HCT116 (cell line): Measurements from ENCODE around the gene EIPR1. TPM values are rescaled to one million over a fixed set of nuclear protein-coding genes. Genes with fewer than 3 reads are reported as not detected.

Experiments
- ATAC-seq: fragments of 200-7000 bp; cut with Tn5 transposase; 2 replicates; pipeline ENCODE4 v1.9.1; 2020; ENCODE audit warnings: mild to moderate bottlenecking, moderate library complexity
- BruUV-seq: library from RNA; stranded (reverse); fragments of 400-500 nt; replicated peaks from 2 replicates; lab custom pipeline; 2021; lab: Mats Ljungman, UMichigan
- CTCF ChIA-PET: fragments of 300-600 bp; sonication (Branson Sonifier 250); formaldehyde crosslinking; loops from one replicate; lab custom pipeline; 2021; ENCODE audit warnings: antibody characterized with exemption; lab: Charles Lee
- POLR2A ChIA-PET: fragments of 300-600, 350-600 bp; sonication (Branson Sonifier 250); formaldehyde crosslinking; loops from one replicate; lab custom pipeline; 2021; ENCODE audit warnings: antibody characterized with exemption; lab: Charles Lee
- RAD21 ChIA-PET, 2 experiments: fragments of 300-600 bp; sonication (Branson Sonifier 250); formaldehyde crosslinking; loops; one replicate each; lab custom pipeline; 2023; ENCODE audit warnings: low total read pairs in 2 of 2; ENCODE audit not compliant: uncharacterized antibody in 2 of 2, unreplicated experiment in 2 of 2, low non-redundant PET in 1 of 2; lab: Charles Lee
- DNase-seq: peaks from one replicate; pipeline ENCODE4 v3.0.0-alpha.2; 2010; ENCODE audit warnings: low read depth, low spot score
- H2AFZ ChIP-seq: fragments of 200-600 bp; shearing (Covaris generic), sonication (generic); 2 replicates; pipeline ENCODE4 v1.6.1; 2017; ENCODE audit warnings: low read depth, mixed run types, mixed read lengths, antibody characterized with exemption, low read length; ENCODE audit not compliant: poor library complexity, severe bottlenecking
- H3K27ac ChIP-seq: 2 replicates; pipeline ENCODE4 v1.5.1; 2012; ENCODE audit warnings: low read depth, low read length
- H3K27me3 ChIP-seq: fragments of 200-600 bp; sonication (generic); 2 replicates; pipeline ENCODE4 v1.6.1; 2016; ENCODE audit warnings: mixed run types, low read length, mixed read lengths; ENCODE audit not compliant: insufficient read depth
- H3K36me3 ChIP-seq, 2 experiments: fragments of 200-500 bp in 1 of 2; fragments of 200-600 bp in 1 of 2; sonication (Bioruptor generic) in 1 of 2; sonication (generic) in 1 of 2; 2 replicates each; pipeline versions ENCODE4 v1.5.1 to v1.6.1; 2014 to 2016; ENCODE audit warnings: low read length in 2 of 2, inconsistent platforms in 1 of 2, mixed read lengths in 1 of 2, mixed run types in 1 of 2; ENCODE audit not compliant: insufficient read depth in 2 of 2, control insufficient read depth in 1 of 2
- H3K4me1 ChIP-seq, 2 experiments: fragments of 200-600 bp in 1 of 2; sonication (generic) in 1 of 2; 2 replicates each; pipeline versions ENCODE4 v1.5.1 to v1.6.1; 2012 to 2017; ENCODE audit warnings: low read length in 2 of 2, inconsistent platforms in 1 of 2, mild to moderate bottlenecking in 1 of 2, mixed read lengths in 1 of 2, mixed run types in 1 of 2, moderate library complexity in 1 of 2; ENCODE audit not compliant: insufficient read depth in 2 of 2, control insufficient read depth in 1 of 2
- H3K4me2 ChIP-seq: fragments of 200-600 bp; sonication (generic); 2 replicates; pipeline ENCODE4 v1.6.1; 2017; ENCODE audit warnings: mixed run types, low read length, mixed read lengths
- H3K4me3 ChIP-seq, 2 experiments: fragments of 200-600 bp in 1 of 2; sonication (generic) in 1 of 2; replicated peaks in 1 of 2; 2 replicates each; pipeline ENCODE4 v1.5.1; 2011 to 2016; ENCODE audit warnings: low read length in 2 of 2, control low read depth in 1 of 2, low read depth in 1 of 2, mild to moderate bottlenecking in 1 of 2, mixed read lengths in 1 of 2, mixed run types in 1 of 2
- H3K79me2 ChIP-seq: fragments of 200-600 bp; sonication (generic); 2 replicates; pipeline ENCODE4 v1.6.1; 2017; ENCODE audit warnings: mild to moderate bottlenecking, mixed run types, low read length, moderate library complexity, mixed read lengths; ENCODE audit not compliant: insufficient read depth
- H3K9ac ChIP-seq: fragments of 200-600 bp; sonication (generic); 2 replicates; pipeline ENCODE4 v1.6.1; 2016; ENCODE audit warnings: low read length, mixed read lengths
- H3K9me2 ChIP-seq: fragments of 200-600 bp; sonication (generic), shearing (Covaris generic); 2 replicates; pipeline ENCODE4 v1.6.1; 2017; ENCODE audit warnings: mixed run types, mild to moderate bottlenecking, moderate library complexity; ENCODE audit not compliant: insufficient read depth
- H3K9me3 ChIP-seq, 2 experiments: fragments of 200-500 bp in 1 of 2; fragments of 200-600 bp in 1 of 2; sonication (Bioruptor generic) in 1 of 2; sonication (generic) in 1 of 2; 2 replicates each; pipeline ENCODE4 v1.6.1; 2014 to 2017; ENCODE audit warnings: low read length in 2 of 2, mixed read lengths in 2 of 2, inconsistent platforms in 1 of 2, low read depth in 1 of 2, mild to moderate bottlenecking in 1 of 2, mixed run types in 1 of 2, moderate library complexity in 1 of 2; ENCODE audit not compliant: control insufficient read depth in 1 of 2, insufficient read depth in 1 of 2
- H4K20me1 ChIP-seq: fragments of 200-600 bp; sonication (generic), shearing (Covaris generic); 2 replicates; pipeline ENCODE4 v1.6.1; 2017; ENCODE audit warnings: mixed run types, mild to moderate bottlenecking, moderate library complexity; ENCODE audit not compliant: insufficient read depth
- CBX3 ChIP-seq: IDR thresholded peaks from 2 replicates; pipeline ENCODE4 v1.6.1; 2012; ENCODE audit warnings: low read depth
- CEBPB ChIP-seq: IDR thresholded peaks from 2 replicates; pipeline ENCODE4 v1.6.1; 2012; ENCODE audit warnings: low read depth
- EGR1 ChIP-seq: IDR thresholded peaks from 2 replicates; pipeline ENCODE4 v1.6.1; 2012; ENCODE audit warnings: low read depth
- ELF1 ChIP-seq: IDR thresholded peaks from 2 replicates; pipeline ENCODE4 v1.6.1; 2012; ENCODE audit warnings: low read depth, borderline replicate concordance
- EZH2 ChIP-seq: fragments of 200-600 bp; sonication (generic); IDR thresholded peaks from 2 replicates; pipeline ENCODE4 v1.6.1; 2017; ENCODE audit warnings: antibody characterized with exemption, mixed run types
- FOSL1 ChIP-seq: IDR thresholded peaks from 2 replicates; pipeline ENCODE4 v1.6.1; 2012; ENCODE audit warnings: low read depth
- POLR2A ChIP-seq: IDR thresholded peaks from 2 replicates; pipeline ENCODE4 v1.7.0; 2011; ENCODE audit warnings: borderline replicate concordance; ENCODE audit not compliant: insufficient read depth, insufficient read length; ENCODE audit errors: extremely low read depth
- POLR2AphosphoS5 ChIP-seq: IDR thresholded peaks from 2 replicates; pipeline ENCODE4 v1.6.1; 2011; ENCODE audit warnings: mild to moderate bottlenecking, low read depth, low read length, moderate library complexity
- RAD21 ChIP-seq: IDR thresholded peaks from 2 replicates; pipeline ENCODE4 v1.6.1; 2012; ENCODE audit warnings: low read depth, mild to moderate bottlenecking
- REST ChIP-seq: IDR thresholded peaks from 2 replicates; pipeline ENCODE4 v1.6.1; 2012; ENCODE audit warnings: low read depth
- SIN3A ChIP-seq: IDR thresholded peaks from 2 replicates; pipeline ENCODE4 v1.6.1; 2012; ENCODE audit warnings: low read depth
- SP1 ChIP-seq: IDR thresholded peaks from 2 replicates; pipeline ENCODE4 v1.6.1; 2012; ENCODE audit warnings: low read depth
- SRF ChIP-seq: IDR thresholded peaks from 2 replicates; pipeline ENCODE4 v1.6.1; 2012; ENCODE audit warnings: low read depth
- TCF7L2 ChIP-seq: IDR thresholded peaks from 2 replicates; pipeline ENCODE4 v1.7.0; 2011; ENCODE audit warnings: borderline replicate concordance, inconsistent platforms; ENCODE audit not compliant: insufficient read depth, insufficient read length; ENCODE audit errors: extremely low read depth
- YY1 ChIP-seq: IDR thresholded peaks from 2 replicates; pipeline ENCODE4 v1.6.1; 2011; ENCODE audit warnings: low read length, low read depth, moderate library complexity, mild to moderate bottlenecking; ENCODE audit not compliant: insufficient replicate concordance; ENCODE audit errors: extremely low read depth
- ZBTB33 ChIP-seq: IDR thresholded peaks from 2 replicates; pipeline ENCODE4 v1.6.1; 2011; ENCODE audit warnings: mild to moderate bottlenecking, low read length, moderate library complexity; ENCODE audit not compliant: insufficient replicate concordance; ENCODE audit errors: extremely low read depth
- intact Hi-C: fragments of 100-400 bp; cut with micrococcal nuclease; formaldehyde crosslinking; loops from 2 replicates; pipeline ENCODE4 v1.10.0; 2022
- total RNA-seq: library from RNA; stranded (reverse); gene quantifications from one replicate; pipeline ENCODE4 v1.2.1, GENCODE V29; 2021; ENCODE audit not compliant: unreplicated experiment
- TF ChIP-seq, protein P1 (sequence below): IDR thresholded peaks from 2 replicates; pipeline ENCODE4 v1.6.1; 2012
- TF ChIP-seq, protein P2 (sequence below): IDR thresholded peaks from 2 replicates; pipeline ENCODE4 v1.6.1; 2012
- TF ChIP-seq, protein P3 (sequence below), 3 experiments: fragments of 200-600 bp in 1 of 3; sonication (generic) in 1 of 3; IDR thresholded peaks in 2 of 3; conservative IDR thresholded peaks in 1 of 3; 2 replicates each; pipeline ENCODE4 v1.5.1; 2012 to 2017; ENCODE audit warnings: low read depth in 2 of 3, low read length in 2 of 3, antibody characterized with exemption in 1 of 3, borderline replicate concordance in 1 of 3, control low read depth in 1 of 3, mild to moderate bottlenecking in 1 of 3, mixed read lengths in 1 of 3, mixed run types in 1 of 3, moderate library complexity in 1 of 3; ENCODE audit not compliant: insufficient read depth in 1 of 3

The EIPR1 gene
- total RNA-seq, 1 experiment from 2014 or later, result 36.9 TPM

- no peaks in the 10 kb centered on the region for H3K9me3 ChIP-seq
- H4K20me1 ChIP-seq, result no peaks in the 10 kb centered on the region
- no peaks in the 10 kb centered on the region for H3K27me3 ChIP-seq
- DNase-seq, result no peak
- CTCF ChIA-PET, result no interaction called here
- H3K4me2 ChIP-seq, result no peak overlapping the region
- no peaks in the 10 kb centered on the region for H3K36me3 ChIP-seq
- no peak overlapping the region for H3K27ac ChIP-seq
- H2AFZ ChIP-seq, result no peak overlapping the region
- intact Hi-C loops, result no loop called here
- no TSS peak for BruUV-seq
- no peak overlapping the region for H3K9ac ChIP-seq
- H3K4me3 ChIP-seq, result no peak overlapping the region
- H3K4me1 ChIP-seq, result no peaks in the 10 kb centered on the region
- TF ChIP-seq RAD21 (no peak), SP1 (no peak), EZH2 (no peak), SRF (no peak), CEBPB (no peak), POLR2A (no peak), YY1 (no peak), ELF1 (no peak), EGR1 (no peak), FOSL1 (no peak), ZBTB33 (no peak), REST (no peak), TCF7L2 (no peak), POLR2AphosphoS5 (no peak), CBX3 (no peak), SIN3A (no peak)
- TF ChIP-seq, protein P1, sequence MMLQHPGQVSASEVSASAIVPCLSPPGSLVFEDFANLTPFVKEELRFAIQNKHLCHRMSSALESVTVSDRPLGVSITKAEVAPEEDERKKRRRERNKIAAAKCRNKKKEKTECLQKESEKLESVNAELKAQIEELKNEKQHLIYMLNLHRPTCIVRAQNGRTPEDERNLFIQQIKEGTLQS, result no peak
- TF ChIP-seq, protein P2, sequence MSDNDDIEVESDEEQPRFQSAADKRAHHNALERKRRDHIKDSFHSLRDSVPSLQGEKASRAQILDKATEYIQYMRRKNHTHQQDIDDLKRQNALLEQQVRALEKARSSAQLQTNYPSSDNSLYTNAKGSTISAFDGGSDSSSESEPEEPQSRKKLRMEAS, result no peak
- TF ChIP-seq, protein P3, sequence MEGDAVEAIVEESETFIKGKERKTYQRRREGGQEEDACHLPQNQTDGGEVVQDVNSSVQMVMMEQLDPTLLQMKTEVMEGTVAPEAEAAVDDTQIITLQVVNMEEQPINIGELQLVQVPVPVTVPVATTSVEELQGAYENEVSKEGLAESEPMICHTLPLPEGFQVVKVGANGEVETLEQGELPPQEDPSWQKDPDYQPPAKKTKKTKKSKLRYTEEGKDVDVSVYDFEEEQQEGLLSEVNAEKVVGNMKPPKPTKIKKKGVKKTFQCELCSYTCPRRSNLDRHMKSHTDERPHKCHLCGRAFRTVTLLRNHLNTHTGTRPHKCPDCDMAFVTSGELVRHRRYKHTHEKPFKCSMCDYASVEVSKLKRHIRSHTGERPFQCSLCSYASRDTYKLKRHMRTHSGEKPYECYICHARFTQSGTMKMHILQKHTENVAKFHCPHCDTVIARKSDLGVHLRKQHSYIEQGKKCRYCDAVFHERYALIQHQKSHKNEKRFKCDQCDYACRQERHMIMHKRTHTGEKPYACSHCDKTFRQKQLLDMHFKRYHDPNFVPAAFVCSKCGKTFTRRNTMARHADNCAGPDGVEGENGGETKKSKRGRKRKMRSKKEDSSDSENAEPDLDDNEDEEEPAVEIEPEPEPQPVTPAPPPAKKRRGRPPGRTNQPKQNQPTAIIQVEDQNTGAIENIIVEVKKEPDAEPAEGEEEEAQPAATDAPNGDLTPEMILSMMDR (IDR thresholded peaks at IDR 0.05 in 2 of 3, conservative IDR thresholded peaks at IDR 0.05 in 1 of 3; ENCODE audit: borderline replicate concordance in 1 of 3, insufficient read depth in 1 of 3, low read depth in 2 of 3, low read length in 2 of 3), result no peak
- H3K9me2 ChIP-seq, result no peaks in the 10 kb centered on the region
- no peak for ATAC-seq
- POLR2A ChIA-PET, result no interaction called here
- no peaks in the 10 kb centered on the region for H3K79me2 ChIP-seq
- RAD21 ChIA-PET, result no interaction called here
These were observed 135.5 kb downstream of the EIPR1 start for GRCh38 chr2:3241971-3242746.
